ENCODE data around the gene RSL24D1. TPM values are rescaled to one million over a fixed set of nuclear protein-coding genes. Genes with fewer than 3 reads are reported as not detected.

Gene RSL24D1
- total RNA-seq, 1 experiment from 2014 or later, result 111 TPM

DNA sequence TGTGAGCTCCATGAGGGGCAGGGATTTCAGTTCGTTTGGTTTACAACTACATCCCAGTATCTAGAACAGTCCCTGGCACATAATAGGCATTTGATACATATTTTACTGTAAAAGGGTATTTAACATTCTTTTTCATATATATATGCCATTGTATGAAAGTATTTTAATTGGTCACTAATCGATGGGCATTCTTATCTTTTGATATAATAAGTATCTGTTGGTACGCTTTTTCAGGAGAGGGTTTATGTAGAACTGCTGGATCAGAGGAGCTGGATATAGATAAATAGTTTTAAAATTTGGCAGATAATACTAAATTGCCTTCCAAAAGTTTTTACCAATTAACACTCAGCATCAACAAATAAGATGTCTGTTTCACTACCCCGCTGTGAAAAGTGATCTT is 978 bp upstream of the RSL24D1 start:
- peak overlapping the region; percentile 88 for H3K9ac ChIP-seq (ENCODE audit: extremely low read depth, insufficient read length, low read length)
- H3K4me3 Mint-ChIP-seq, result no peak overlapping the region

More for the DNA sequence above, 978 bp upstream of the RSL24D1 start:
- no peak overlapping the region for H2BK15ac ChIP-seq (ENCODE audit: low read depth, low read length)
- Mint-ChIP-seq H3K27me3 (ENCODE audit: low read depth) (no peaks in the 10 kb centered on the region), H3K36me3 (ENCODE audit: insufficient read depth in 1 of 3, low read depth in 3 of 3) (peaks cover 0 to 18% (median 7%) of the 10 kb centered on the region in 3 experiments; a peak in 5 of 7 replicates), H3K27ac (no peak overlapping the region), H3K4me1 (peaks cover 0 to 3% of the 10 kb centered on the region in 2 experiments; a peak in 2 of 4 replicates), H3K9me3 (peaks cover 9 to 11% of the 10 kb centered on the region in 2 experiments; a peak in 4 of 5 replicates)
- peaks cover 33% of the 10 kb centered on the region for H3K79me2 ChIP-seq (ENCODE audit: insufficient read depth, low read length)
- H3T11ph ChIP-seq (ENCODE audit: low read length), result no peak overlapping the region
- no peak overlapping the region for H3K14ac ChIP-seq (ENCODE audit: insufficient read depth, low read length)
- no peak overlapping the region for H2BK120ac ChIP-seq (ENCODE audit: low read depth, low read length, poor library complexity, severe bottlenecking)
- H2BK5ac ChIP-seq (ENCODE audit: insufficient read length, low read length), result no peak overlapping the region
- no peak overlapping the region for H3K23ac ChIP-seq (ENCODE audit: insufficient read length, low read depth, low read length)
- peak overlapping the region; percentile 59 for H3K4me2 ChIP-seq (ENCODE audit: insufficient read depth, insufficient read length, low read length)
- H3K23me2 ChIP-seq (ENCODE audit: insufficient read length, low read depth, low read length, poor library complexity, severe bottlenecking), result peaks cover 3% of the 10 kb centered on the region
- no peaks in the 10 kb centered on the region for H3K27me3 ChIP-seq (ENCODE audit: insufficient read depth, low read length)
- no peak overlapping the region for H3K56ac ChIP-seq (ENCODE audit: insufficient read length, low read depth, low read length)
- H3K9me3 ChIP-seq (ENCODE audit: control insufficient read depth, low read depth, low read length), result no peaks in the 10 kb centered on the region
- H3K4me1 ChIP-seq (ENCODE audit: insufficient read depth, low read length), result no peaks in the 10 kb centered on the region
- H4K8ac ChIP-seq (replicated peaks; ENCODE audit: insufficient read length, low read depth, low read length), result no peak overlapping the region
- no peak overlapping the region for H2BK20ac ChIP-seq (ENCODE audit: low read depth, low read length, poor library complexity, severe bottlenecking)
- H3K18ac ChIP-seq (ENCODE audit: insufficient read length, low read depth, low read length), result no peak overlapping the region
- no peaks in the 10 kb centered on the region for H4K20me1 ChIP-seq (ENCODE audit: control insufficient read depth, insufficient read depth, insufficient read length)
- no peak overlapping the region for H3K4ac ChIP-seq (ENCODE audit: low read depth, low read length)
- H4K91ac ChIP-seq (ENCODE audit: insufficient read length, low read depth, low read length), result no peak overlapping the region
- DNase-seq, result no peak
- no CpG with 5 or more reads among the region's 4 CpGs for WGBS (ENCODE audit: extremely low coverage, insufficient read length, low lambda C conversion rate)
- no peak overlapping the region for H2BK12ac ChIP-seq (ENCODE audit: insufficient read length, low read depth, low read length)
- H3K27ac ChIP-seq (ENCODE audit: insufficient read length, low read depth, low read length), result peak overlapping the region; percentile 73
- no peak overlapping the region for H2AK5ac ChIP-seq (ENCODE audit: insufficient read length, low read length)
- no peak overlapping the region for H4K5ac ChIP-seq (ENCODE audit: insufficient read length, low read depth, low read length)
- H2AFZ ChIP-seq (ENCODE audit: low read length), result peak overlapping the region; percentile 42
- TF ChIP-seq, protein P1, sequence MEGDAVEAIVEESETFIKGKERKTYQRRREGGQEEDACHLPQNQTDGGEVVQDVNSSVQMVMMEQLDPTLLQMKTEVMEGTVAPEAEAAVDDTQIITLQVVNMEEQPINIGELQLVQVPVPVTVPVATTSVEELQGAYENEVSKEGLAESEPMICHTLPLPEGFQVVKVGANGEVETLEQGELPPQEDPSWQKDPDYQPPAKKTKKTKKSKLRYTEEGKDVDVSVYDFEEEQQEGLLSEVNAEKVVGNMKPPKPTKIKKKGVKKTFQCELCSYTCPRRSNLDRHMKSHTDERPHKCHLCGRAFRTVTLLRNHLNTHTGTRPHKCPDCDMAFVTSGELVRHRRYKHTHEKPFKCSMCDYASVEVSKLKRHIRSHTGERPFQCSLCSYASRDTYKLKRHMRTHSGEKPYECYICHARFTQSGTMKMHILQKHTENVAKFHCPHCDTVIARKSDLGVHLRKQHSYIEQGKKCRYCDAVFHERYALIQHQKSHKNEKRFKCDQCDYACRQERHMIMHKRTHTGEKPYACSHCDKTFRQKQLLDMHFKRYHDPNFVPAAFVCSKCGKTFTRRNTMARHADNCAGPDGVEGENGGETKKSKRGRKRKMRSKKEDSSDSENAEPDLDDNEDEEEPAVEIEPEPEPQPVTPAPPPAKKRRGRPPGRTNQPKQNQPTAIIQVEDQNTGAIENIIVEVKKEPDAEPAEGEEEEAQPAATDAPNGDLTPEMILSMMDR (conservative IDR thresholded peaks at IDR 0.05), result no peak
- peaks cover 3% of the 10 kb centered on the region for H3K79me1 ChIP-seq (ENCODE audit: insufficient read depth, low read depth, low read length, poor library complexity, severe bottlenecking)

All from H9 (cell line).